PC-9 (cell line): ENCODE data around the gene PLEKHH3.

Source experiments
- CTCF ChIP-seq: fragments of 200-600 bp; sonication (generic); conservative IDR thresholded peaks from 2 replicates; pipeline ENCODE4 v1.6.1; 2017; ENCODE audit warnings: mixed run types, antibody characterized with exemption, mild to moderate bottlenecking, moderate library complexity
- EZH2 ChIP-seq: fragments of 200-600 bp; sonication (generic); IDR thresholded peaks from 2 replicates; pipeline ENCODE4 v1.8.0; 2017; ENCODE audit warnings: antibody characterized with exemption, low read depth

GRCh38 chr17:42657824-42658588, 18.8 kb downstream of the PLEKHH3 start:
- no peak for TF ChIP-seq CTCF
- TF ChIP-seq EZH2: no peak
